Gastrocnemius medialis (tissue), 4 donors: Measurements from ENCODE around the gene FCGR1A.
"Not testable (repeated sequence)": the region's sequence is repeated elsewhere in the genome, so short reads cannot be mapped to it uniquely, and the experiment has no call there.

Experiments used
- CTCF ChIP-seq, 5 experiments: fragments of 450-650 bp in 3 of 5; fragments of 200-600 bp in 2 of 5; sonication (generic) in 2 of 5; IDR thresholded peaks in 4 of 5; conservative IDR thresholded peaks in 1 of 5; 1 replicate in 4 of 5; 2 replicates in 1 of 5; pipeline ENCODE4 v1.5.1; 2016 to 2019; ENCODE audit warnings: antibody characterized with exemption in 5 of 5, mild to moderate bottlenecking in 3 of 5, moderate library complexity in 3 of 5
- POLR2A ChIP-seq, 2 donors: fragments of 450-650 bp; IDR thresholded peaks; one replicate each; pipeline ENCODE4 v1.6.1; 2017; ENCODE audit warnings: antibody characterized with exemption in 2 of 2, mild to moderate bottlenecking in 2 of 2, moderate library complexity in 2 of 2

GRCh38 chr1:149771653-149772425 is 10.7 kb upstream of the FCGR1A start:
- TF ChIP-seq CTCF (IDR thresholded peaks at IDR 0.05 in 4 of 5, conservative IDR thresholded peaks at IDR 0.05 in 1 of 5); POLR2A (IDR thresholded peaks at IDR 0.05): not testable (repeated sequence)
